ENCODE data around the gene WFIKKN1. TPM values are rescaled to one million over a fixed set of nuclear protein-coding genes. Genes with fewer than 3 reads are reported as not detected.

The WFIKKN1 gene
- total RNA-seq, 4 donors from 2014 or later, result 2.5 to 6.2 (median 3.8) TPM

DNA sequence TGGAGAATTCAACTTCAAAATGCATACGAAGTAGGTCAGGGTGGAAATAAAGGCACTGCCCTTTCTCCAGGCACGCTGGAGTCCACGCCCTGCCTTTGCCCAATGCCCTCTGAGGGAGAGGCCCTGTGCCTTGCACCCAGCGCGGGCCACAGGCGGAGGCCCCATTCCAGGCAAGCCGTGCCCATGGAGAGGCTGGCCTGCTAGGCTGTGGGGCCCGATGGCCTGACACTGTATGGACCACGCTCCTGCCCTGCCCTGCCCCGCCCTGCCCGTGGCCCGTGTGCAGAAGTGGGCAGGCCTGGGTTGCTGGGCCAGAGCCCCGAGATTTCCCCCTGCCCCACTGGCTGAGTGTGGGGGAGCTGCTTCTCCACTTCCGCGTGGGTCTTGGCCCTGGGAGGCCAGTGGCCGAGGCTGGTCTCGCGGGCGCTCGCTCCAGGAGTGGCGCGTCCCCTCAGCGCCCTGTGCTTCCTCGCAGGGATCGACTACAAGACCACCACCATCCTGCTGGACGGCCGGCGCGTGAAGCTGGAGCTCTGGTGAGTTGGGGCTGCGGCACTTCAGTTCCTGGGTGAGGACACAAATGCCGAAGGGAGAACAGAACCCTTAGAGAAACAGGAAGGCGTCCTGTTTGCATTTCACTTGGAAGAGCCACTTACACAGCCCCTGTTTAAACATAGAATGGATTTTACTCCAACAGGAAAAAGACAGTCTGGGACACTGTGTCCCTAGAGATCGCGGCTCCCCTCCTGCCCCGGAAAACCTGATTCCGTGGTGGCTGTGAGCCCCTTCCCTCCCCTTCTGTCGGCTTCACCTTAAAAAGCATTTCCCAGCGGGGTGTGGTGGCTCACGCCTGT is 13.8 kb upstream of the WFIKKN1 start:
- Histone ChIP-seq H3K9me3 (no peaks in the 10 kb centered on the region), H3K4me3 (no peak overlapping the region), H3K4me1 (peaks cover 0 to 22% (median 0%) of the 10 kb centered on the region in 4 donors), H3K36me3 (peaks cover 0 to 4% (median 0%) of the 10 kb centered on the region in 3 donors), H3K27me3 (no peaks in the 10 kb centered on the region), H3K27ac (peak overlapping the region in 2 of 4 donors; percentile 25 to 52)
- TF ChIP-seq, protein P1, sequence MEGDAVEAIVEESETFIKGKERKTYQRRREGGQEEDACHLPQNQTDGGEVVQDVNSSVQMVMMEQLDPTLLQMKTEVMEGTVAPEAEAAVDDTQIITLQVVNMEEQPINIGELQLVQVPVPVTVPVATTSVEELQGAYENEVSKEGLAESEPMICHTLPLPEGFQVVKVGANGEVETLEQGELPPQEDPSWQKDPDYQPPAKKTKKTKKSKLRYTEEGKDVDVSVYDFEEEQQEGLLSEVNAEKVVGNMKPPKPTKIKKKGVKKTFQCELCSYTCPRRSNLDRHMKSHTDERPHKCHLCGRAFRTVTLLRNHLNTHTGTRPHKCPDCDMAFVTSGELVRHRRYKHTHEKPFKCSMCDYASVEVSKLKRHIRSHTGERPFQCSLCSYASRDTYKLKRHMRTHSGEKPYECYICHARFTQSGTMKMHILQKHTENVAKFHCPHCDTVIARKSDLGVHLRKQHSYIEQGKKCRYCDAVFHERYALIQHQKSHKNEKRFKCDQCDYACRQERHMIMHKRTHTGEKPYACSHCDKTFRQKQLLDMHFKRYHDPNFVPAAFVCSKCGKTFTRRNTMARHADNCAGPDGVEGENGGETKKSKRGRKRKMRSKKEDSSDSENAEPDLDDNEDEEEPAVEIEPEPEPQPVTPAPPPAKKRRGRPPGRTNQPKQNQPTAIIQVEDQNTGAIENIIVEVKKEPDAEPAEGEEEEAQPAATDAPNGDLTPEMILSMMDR (IDR thresholded peaks at IDR 0.05), result no peak
- no peak for TF ChIP-seq POLR2A (IDR thresholded peaks at IDR 0.05)
- peak in 1 of 3 donors; percentile 69 for DNase-seq

DNA sequence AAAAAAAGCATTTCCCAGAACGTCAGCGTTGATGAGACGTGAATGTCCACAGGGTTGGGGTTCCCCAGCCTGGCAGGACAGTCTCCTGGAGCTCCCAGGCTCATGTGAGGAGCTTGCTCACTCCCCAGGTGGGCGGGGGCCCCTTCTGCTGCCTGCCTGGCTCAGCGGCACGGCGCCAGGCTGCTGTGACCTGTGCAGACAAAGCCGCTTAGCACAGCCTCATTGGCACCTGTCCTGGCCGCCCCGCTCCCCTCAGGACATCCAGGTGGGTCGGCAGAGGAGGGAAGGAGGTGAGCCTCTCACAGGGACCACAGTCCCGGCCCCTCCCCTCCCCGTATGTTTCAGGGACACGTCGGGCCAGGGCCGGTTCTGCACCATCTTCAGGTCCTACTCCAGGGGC is 12.9 kb upstream of the WFIKKN1 start:
- Histone ChIP-seq H3K27me3 (no peaks in the 10 kb centered on the region), H3K9me3 (no peaks in the 10 kb centered on the region), H3K36me3 (peaks cover 0 to 4% (median 0%) of the 10 kb centered on the region in 3 donors), H3K27ac (no peak overlapping the region), H3K4me1 (peaks cover 0 to 22% (median 0%) of the 10 kb centered on the region in 4 donors), H3K4me3 (no peak overlapping the region)
- TF ChIP-seq POLR2A (IDR thresholded peaks at IDR 0.05), result no peak
- TF ChIP-seq, protein P1 (IDR thresholded peaks at IDR 0.05), result no peak
- no peak for DNase-seq

DNA sequence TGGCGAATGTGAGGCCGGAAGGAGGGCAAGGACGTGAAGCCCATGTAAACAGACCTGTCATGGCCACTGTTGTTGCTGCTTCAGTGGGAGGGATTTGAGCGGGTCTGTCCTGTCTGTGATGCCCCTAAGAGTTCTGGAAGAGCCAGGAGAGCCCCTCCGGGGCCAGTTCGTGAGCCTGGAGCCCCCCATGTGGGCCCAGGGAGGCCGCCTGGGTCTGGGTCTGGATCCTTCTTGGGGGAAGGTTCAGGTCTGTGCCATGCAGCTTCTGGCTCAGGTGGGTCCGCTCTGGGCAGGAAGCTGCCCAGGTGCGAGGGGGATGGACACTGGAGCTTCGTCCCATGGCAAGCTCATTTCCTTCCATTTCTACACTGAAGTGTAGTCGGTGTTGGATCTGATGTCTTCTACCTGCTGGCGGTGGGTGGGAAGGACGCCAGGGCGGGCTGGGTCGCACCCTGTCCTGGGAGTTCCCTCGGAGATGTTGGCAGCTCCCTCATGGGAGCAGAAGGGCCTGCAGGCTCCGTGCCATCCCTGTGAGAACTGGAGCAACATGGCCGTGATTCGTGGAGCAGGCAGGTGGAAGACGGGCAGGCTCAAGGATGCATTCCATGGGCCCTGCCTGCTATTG is 11.2 kb upstream of the WFIKKN1 start:
- DNase-seq, result no peak
- Histone ChIP-seq H3K27ac (no peak overlapping the region), H3K27me3 (no peaks in the 10 kb centered on the region), H3K9me3 (no peaks in the 10 kb centered on the region), H3K36me3 (peaks cover 0 to 4% (median 0%) of the 10 kb centered on the region in 3 donors), H3K4me1 (peaks cover 0 to 22% (median 0%) of the 10 kb centered on the region in 4 donors), H3K4me3 (no peak overlapping the region)
- TF ChIP-seq, protein P1 (IDR thresholded peaks at IDR 0.05), result no peak
- no peak for TF ChIP-seq POLR2A (IDR thresholded peaks at IDR 0.05)

DNA sequence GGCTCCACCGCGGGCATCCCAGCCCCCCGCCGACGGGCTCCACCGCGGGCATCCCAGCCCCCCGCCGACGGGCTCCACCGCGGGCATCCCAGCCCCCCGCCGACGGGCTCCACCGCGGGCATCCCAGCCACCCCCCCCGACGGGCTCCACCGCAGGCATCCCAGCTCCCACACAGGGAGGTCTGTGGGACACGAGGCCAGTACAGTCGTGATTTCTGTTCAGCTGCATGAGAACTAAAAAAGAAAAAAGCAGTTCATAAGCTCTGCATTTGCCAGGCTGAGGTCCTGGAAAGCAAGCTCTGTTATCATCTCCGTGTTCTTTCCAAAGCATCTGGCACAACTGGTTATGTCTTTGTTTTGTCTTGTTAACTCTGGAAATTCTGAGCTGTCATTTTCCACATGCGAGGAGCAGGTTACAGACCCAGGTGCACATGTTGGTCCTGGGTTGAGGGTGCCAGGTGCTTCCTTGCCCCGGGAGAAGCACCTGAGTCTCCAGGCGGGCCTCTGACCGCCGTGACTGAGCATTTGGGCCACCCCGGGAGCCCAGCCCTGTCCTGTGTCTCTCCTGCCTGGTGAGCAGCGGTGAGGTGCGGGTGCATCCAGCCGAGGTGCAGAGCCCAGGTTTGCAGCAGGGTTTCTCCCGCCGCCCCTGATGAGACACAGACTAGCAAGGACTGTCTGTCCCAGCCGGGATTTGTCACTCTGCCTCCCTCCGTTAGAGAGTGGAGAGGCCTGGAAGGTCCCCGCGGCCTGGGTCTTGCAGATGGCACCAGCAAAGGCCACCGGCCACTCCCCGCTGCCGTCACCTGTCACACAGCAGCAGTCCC is 9.9 kb upstream of the WFIKKN1 start:
- Histone ChIP-seq H3K27me3 (no peaks in the 10 kb centered on the region), H3K4me3 (no peak overlapping the region), H3K9me3 (no peaks in the 10 kb centered on the region), H3K27ac (no peak overlapping the region), H3K36me3 (peaks cover 0 to 15% (median 0%) of the 10 kb centered on the region in 3 donors), H3K4me1 (peaks cover 0 to 14% (median 0%) of the 10 kb centered on the region in 4 donors)
- TF ChIP-seq POLR2A (IDR thresholded peaks at IDR 0.05), result no peak
- TF ChIP-seq, protein P1 (IDR thresholded peaks at IDR 0.05), result no peak
- DNase-seq, result no peak

DNA sequence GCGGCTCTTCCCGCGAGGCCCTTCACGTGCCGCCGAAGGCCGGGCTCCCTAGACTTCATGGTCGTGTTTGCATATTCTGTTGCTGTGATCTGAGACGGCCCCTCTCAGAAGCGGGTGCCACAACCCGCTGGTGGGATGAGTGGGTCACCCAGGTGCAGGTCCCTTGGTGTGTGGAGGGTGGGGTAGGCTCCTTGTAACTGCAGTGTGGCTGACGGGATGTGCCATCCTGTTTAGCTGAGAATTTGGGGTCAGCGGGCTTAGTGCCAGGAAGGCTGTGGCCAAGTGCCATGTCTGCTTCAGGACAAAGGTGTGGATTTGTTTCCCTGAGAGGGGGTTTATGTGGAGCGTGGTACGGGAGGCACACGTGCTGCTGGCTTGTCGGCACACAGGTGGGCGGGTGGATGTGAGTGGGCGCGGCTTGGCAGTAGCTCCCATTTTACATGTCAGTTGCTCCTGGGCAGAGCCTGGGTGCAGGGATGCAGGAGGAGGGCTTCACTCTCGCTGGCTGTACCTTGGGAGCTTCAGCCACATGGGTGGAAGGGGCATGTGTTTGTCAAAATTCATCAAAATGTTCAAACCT is 9.2 kb upstream of the WFIKKN1 start:
- Histone ChIP-seq H3K27ac (peak overlapping the region in 1 of 4 donors; percentile 19), H3K36me3 (peaks cover 0 to 22% (median 0%) of the 10 kb centered on the region in 3 donors), H3K9me3 (no peaks in the 10 kb centered on the region), H3K4me1 (peaks cover 0 to 9% (median 0%) of the 10 kb centered on the region in 4 donors), H3K27me3 (no peaks in the 10 kb centered on the region), H3K4me3 (no peak overlapping the region)
- no peak for DNase-seq
- no peak for TF ChIP-seq POLR2A (IDR thresholded peaks at IDR 0.05)
- TF ChIP-seq, protein P1 (IDR thresholded peaks at IDR 0.05), result no peak
